Stimulated activated CD4-positive, alpha-beta T cell treated with anti-CD3 and anti-CD28 coated beads, Interleukin-2, amount 100 ng/mL, for 48 hours (primary cell): ENCODE data around the gene TCEANC.
"Not testable (repeated sequence)": the region's sequence is repeated elsewhere in the genome, so short reads cannot be mapped to it uniquely, and the experiment has no call there.

Experiments
- DNase-seq, 2 donors: peaks; one replicate each; pipeline ENCODE4 v3.0.0-alpha.2; 2020

Gene TCEANC

DNA sequence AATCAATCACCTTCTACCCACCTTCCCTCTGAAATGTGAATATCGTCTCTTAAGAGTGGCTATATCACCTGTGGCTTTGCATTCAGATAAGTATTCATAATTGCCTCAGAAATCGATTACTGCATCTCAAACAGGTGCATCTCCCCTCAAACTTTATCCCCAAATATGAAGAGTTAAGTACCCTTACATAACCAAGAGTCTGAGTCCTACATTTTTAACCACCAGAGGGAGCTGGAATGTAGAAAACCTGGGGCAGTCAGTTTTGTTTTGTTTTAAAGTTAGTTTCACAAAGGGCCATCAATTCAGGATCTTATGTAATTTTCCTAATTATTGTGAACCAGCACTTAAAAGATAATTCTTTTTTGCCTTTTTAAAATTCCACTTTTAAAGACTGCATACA lies 5.7 kb downstream of the TCEANC start:
- no peak for DNase-seq

- DNase-seq, result no peak
Observed at GRCh38 chrX:13659063-13659462, 6.1 kb downstream of the TCEANC start.

GRCh38 chrX:13661735-13662288 lies 8.9 kb downstream of the TCEANC start:
- DNase-seq, result no peak

DNA sequence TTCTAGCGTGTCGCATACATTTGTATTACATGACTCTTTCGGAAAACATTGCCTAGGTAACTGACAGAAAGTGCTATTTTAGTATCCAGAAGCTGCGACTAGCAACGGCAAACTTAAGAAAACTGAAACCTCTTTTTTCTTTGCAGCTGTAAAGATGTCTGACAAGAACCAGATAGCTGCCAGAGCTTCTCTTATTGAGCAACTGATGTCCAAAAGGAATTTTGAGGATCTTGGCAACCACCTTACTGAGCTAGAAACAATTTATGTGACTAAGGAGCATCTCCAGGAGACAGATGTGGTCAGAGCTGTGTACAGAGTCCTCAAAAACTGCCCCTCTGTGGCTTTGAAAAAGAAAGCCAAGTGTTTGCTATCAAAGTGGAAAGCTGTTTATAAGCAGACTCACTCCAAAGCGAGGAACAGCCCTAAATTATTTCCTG lies 9.4 kb downstream of the TCEANC start:
- no peak for DNase-seq

DNA sequence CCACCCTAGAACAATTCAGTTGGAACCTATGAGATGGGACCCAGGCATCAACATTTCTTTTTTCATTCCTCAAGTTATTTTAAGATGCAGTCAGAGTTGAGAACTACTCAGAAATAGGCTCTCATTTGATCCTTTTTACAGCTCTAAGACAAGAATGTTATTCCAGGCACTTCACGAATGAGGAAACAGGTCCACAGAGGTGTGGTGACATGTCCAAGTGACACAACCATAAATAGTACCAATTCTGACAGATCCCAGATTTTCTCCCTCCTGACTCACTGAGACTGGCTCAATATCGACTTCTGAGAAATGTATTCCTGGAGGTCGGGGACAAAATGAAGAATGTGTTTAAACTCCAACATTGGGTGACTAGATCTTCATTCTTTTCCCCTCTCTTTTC lies 11.1 kb downstream of the TCEANC start:
- DNase-seq, result no peak

- no peak for DNase-seq
Observed at GRCh38 chrX:13666836-13667235, 13.9 kb downstream of the TCEANC start.

- no peak for DNase-seq
Observed at GRCh38 chrX:13667919-13668318, 15.0 kb downstream of the TCEANC start.

GRCh38 chrX:13669246-13669737 lies 16.4 kb downstream of the TCEANC start:
- DNase-seq, result peak in 1 of 2 donors; percentile 14

DNA sequence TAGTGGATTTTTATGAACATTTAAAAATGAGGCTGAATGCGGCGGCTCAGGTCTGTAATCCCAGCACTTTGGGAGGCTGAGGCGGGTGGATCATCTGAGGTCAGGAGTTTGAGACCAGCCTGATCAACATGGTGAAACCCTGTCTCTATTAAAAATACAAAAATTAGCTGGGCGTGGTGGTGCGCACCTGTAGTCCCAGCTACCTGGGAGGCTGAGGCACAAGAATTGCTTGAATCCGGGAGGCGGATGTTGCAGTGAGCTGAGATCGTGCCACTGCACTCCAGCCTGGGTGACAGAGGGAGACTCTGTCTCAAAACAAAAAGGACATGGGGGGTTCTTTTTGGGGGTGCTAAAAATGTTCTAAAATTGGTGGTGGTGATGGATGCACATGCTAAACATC lies 16.8 kb downstream of the TCEANC start:
- DNase-seq, result not testable (repeated sequence)

DNA sequence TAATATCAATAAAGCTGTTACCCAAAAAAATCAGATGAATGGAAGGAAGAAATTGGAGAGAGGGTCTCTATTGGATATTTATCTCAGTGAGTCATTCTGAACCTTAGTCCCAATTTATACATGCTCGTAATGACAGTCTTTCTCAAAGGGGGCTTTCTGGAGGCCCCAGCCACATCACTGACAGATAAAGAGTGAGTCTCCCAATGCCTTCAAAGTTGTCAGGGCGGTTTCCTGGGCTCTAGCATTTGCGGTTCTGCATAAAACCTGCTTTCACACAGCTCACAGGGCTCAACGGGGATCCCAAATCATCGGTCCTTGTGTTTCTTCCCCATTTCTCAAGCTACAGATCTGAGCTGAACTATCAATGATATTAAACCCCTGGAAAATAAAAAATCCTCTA lies 17.3 kb downstream of the TCEANC start:
- DNase-seq, result no peak

GRCh38 chrX:13673016-13673415 lies 20.1 kb downstream of the TCEANC start:
- DNase-seq, result no peak

GRCh38 chrX:13676885-13677284 lies 23.9 kb downstream of the TCEANC start:
- DNase-seq, result no peak

GRCh38 chrX:13679700-13680099 lies 26.8 kb downstream of the TCEANC start:
- DNase-seq, result not testable (repeated sequence)

GRCh38 chrX:13681595-13681994 lies 28.7 kb downstream of the TCEANC start:
- DNase-seq, result no peak

GRCh38 chrX:13684361-13684760 lies 31.4 kb downstream of the TCEANC start:
- no peak for DNase-seq

- DNase-seq, result no peak
Observed at GRCh38 chrX:13685126-13685763, 32.3 kb downstream of the TCEANC start.

DNA sequence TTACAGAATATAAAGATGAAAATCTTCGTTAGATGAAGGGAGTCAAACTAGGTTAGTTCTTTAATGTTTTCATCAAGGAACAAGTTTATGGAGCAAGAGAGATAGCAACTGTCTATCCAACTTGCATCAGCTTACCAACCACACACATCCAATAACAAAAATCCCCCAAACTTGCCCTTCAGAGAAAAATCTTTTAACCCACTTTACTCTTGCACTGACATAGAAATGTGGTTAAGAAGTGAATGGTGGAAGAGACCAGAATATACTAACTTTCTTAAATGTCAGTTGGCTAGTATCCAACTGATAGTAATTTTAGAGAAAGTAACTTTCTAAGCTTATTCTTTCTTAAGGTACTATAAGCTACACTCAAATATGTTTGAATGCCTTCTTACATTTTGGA lies 34.3 kb downstream of the TCEANC start:
- no peak for DNase-seq

DNA sequence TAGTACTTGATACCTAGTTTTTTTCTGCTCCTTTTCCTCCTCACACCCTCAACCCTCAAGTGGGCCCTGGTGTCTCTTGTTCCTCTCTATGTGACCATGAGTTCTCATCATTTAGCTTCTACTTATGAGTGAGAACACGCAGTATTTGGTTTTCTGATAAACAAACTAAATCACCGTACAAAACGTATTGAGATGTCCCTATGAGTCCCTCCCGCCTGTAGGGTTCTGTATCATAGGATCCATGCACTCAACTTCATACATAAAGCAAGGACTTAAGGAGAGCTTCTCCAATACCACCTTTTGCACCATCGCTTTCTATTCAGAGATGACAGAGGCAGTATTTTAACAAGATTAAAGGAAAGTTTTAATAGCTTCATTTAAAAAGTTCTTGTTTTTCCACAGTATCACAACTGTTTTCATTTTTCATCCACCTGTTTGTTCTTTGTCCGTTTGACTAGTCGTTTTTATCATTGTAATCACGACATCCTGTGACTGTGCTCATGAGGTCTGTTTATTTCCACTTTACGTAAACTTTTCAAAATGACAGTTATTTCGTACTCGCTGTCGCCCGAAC lies 35.5 kb downstream of the TCEANC start:
- DNase-seq, result no peak

GRCh38 chrX:13688958-13689740 lies 36.2 kb downstream of the TCEANC start, which contains the start of gene RAB9A:
RAB9A (plus strand) TSS chrX:13689128; CDS start chrX:13708747, 19,619 bp downstream.
- DNase-seq, result peak; percentile 71 to 78

GRCh38 chrX:13689741-13690211 lies 36.8 kb downstream of the TCEANC start:
- DNase-seq, result no peak

GRCh38 chrX:13690836-13691235 lies 37.9 kb downstream of the TCEANC start:
- DNase-seq, result no peak

DNA sequence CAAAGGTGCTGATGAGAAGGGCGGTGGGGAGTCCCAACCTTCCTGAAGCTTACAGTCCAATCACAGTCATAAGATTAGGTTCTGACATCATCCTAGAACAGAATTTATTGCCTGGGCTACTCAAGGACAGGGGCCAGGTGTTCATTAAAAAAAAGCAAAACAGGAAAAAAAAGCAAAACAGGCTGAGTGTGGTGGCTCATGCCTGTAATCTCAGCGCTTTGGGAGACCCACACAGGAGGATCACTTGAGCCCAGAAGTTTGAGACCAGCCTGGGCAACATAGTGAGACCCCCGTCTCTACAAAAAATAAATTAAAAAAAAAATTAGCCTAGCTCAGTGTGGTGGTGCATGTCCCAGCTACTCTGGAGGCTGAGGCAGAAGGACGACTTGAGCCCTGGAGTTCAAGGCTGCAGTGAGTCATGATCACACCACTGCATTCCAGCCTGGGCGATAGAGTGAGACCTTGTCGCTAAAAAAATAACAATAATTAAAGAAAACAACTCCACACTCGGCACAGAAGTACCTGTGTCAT lies 39.0 kb downstream of the TCEANC start:
- no peak for DNase-seq

GRCh38 chrX:13692771-13693231 lies 39.9 kb downstream of the TCEANC start:
- no peak for DNase-seq
